Mesenchymal stem cell (in vitro differentiated cells and primary cell): ENCODE measurements around the gene SSU72.
A peak's percentile ranks its signal among the peaks of the same experiment; 100 is the strongest.

Source experiments
- DNase-seq: peaks from one replicate; pipeline ENCODE4 v3.0.0-alpha.2; 2013
- H2AFZ ChIP-seq: one replicate; pipeline ENCODE4 v1.6.1; 2013; ENCODE audit warnings: low read depth, mild to moderate bottlenecking, control low read depth, inconsistent platforms, low read length, moderate library complexity
- H2AK5ac ChIP-seq: 2 replicates; pipeline ENCODE4 v1.6.1; 2013; ENCODE audit warnings: low read length, moderate library complexity, mild to moderate bottlenecking, inconsistent platforms; ENCODE audit not compliant: severe bottlenecking
- H2BK120ac ChIP-seq: one replicate; pipeline ENCODE4 v1.6.1; 2013; ENCODE audit warnings: low read depth, mild to moderate bottlenecking, inconsistent platforms, low read length, moderate library complexity
- H2BK12ac ChIP-seq, 2 experiments: one replicate each; pipeline ENCODE4 v1.6.1; 2013; ENCODE audit warnings: inconsistent platforms in 2 of 2, low read length in 2 of 2, mild to moderate bottlenecking in 2 of 2, moderate library complexity in 2 of 2, control low read depth in 1 of 2
- H2BK15ac ChIP-seq: one replicate; pipeline ENCODE4 v1.6.1; 2013; ENCODE audit warnings: mild to moderate bottlenecking, low read depth, inconsistent platforms; ENCODE audit not compliant: poor library complexity, severe bottlenecking
- H2BK5ac ChIP-seq: 2 replicates; pipeline ENCODE4 v1.6.1; 2013; ENCODE audit warnings: low read depth, mild to moderate bottlenecking, low read length, control low read depth, inconsistent platforms; ENCODE audit not compliant: poor library complexity, severe bottlenecking
- H3K14ac ChIP-seq, 2 experiments: one replicate each; pipeline ENCODE4 v1.6.1; 2013; ENCODE audit warnings: inconsistent platforms in 2 of 2, low read length in 2 of 2, control low read depth in 1 of 2, mild to moderate bottlenecking in 1 of 2, moderate library complexity in 1 of 2
- H3K18ac ChIP-seq, 2 experiments: one replicate each; pipeline ENCODE4 v1.6.1; 2013; ENCODE audit warnings: inconsistent platforms in 2 of 2, low read length in 2 of 2, control low read depth in 1 of 2, low read depth in 1 of 2, mild to moderate bottlenecking in 1 of 2
- H3K23ac ChIP-seq, 2 experiments: one replicate each; pipeline ENCODE4 v1.6.1; 2013; ENCODE audit warnings: inconsistent platforms in 2 of 2, low read length in 2 of 2, mild to moderate bottlenecking in 2 of 2, moderate library complexity in 2 of 2, control low read depth in 1 of 2
- H3K27ac ChIP-seq: 2 replicates; pipeline ENCODE4 v1.5.1; 2013; ENCODE audit warnings: mild to moderate bottlenecking, moderate library complexity, low read length, control low read depth, inconsistent platforms; ENCODE audit not compliant: poor library complexity, severe bottlenecking
- H3K27me3 ChIP-seq, 2 experiments: 2 replicates each; pipeline versions ENCODE4 v1.6.1 to v1.7.0; 2013; ENCODE audit warnings: low read length in 2 of 2, mild to moderate bottlenecking in 2 of 2, moderate library complexity in 2 of 2, control low read depth in 1 of 2, inconsistent platforms in 1 of 2; ENCODE audit not compliant: control insufficient read depth in 1 of 2, insufficient read depth in 1 of 2
- H3K36me3 ChIP-seq, 2 experiments: 2 replicates each; pipeline versions ENCODE4 v1.6.1 to v1.7.0; 2013; ENCODE audit warnings: low read length in 2 of 2, control low read depth in 1 of 2, inconsistent platforms in 1 of 2, low read depth in 1 of 2, mild to moderate bottlenecking in 1 of 2; ENCODE audit not compliant: insufficient read depth in 2 of 2, control insufficient read depth in 1 of 2
- H3K4ac ChIP-seq, 2 experiments: one replicate each; pipeline ENCODE4 v1.6.1; 2013; ENCODE audit warnings: inconsistent platforms in 2 of 2, low read length in 2 of 2, mild to moderate bottlenecking in 2 of 2, moderate library complexity in 2 of 2, control low read depth in 1 of 2, low read depth in 1 of 2
- H3K4me1 ChIP-seq: 2 replicates; pipeline ENCODE4 v1.6.1; 2013; ENCODE audit warnings: low read depth, low read length, control low read depth; ENCODE audit not compliant: control insufficient read depth, insufficient read depth
- H3K4me2 ChIP-seq: 2 replicates; pipeline ENCODE4 v1.6.1; 2013; ENCODE audit warnings: low read length, mild to moderate bottlenecking, inconsistent platforms; ENCODE audit not compliant: poor library complexity, severe bottlenecking
- H3K4me3 ChIP-seq, 2 experiments: 2 replicates each; pipeline versions ENCODE4 v1.5.1 to v1.7.0; 2013; ENCODE audit warnings: low read length in 2 of 2, mild to moderate bottlenecking in 2 of 2, control low read depth in 1 of 2, low read depth in 1 of 2; ENCODE audit not compliant: insufficient read depth in 1 of 2
- H3K79me1 ChIP-seq: replicated peaks from 2 replicates; pipeline ENCODE4 v1.6.1; 2013; ENCODE audit warnings: mild to moderate bottlenecking, control low read depth, low read length, inconsistent platforms; ENCODE audit not compliant: poor library complexity, severe bottlenecking
- H3K9ac ChIP-seq: 2 replicates; pipeline ENCODE4 v1.7.0; 2013; ENCODE audit warnings: mild to moderate bottlenecking, low read length, moderate library complexity
- H3K9me3 ChIP-seq: 2 replicates; pipeline ENCODE4 v1.7.0; 2013; ENCODE audit warnings: mild to moderate bottlenecking, low read length; ENCODE audit not compliant: control insufficient read depth
- H4K8ac ChIP-seq: one replicate; pipeline ENCODE4 v1.6.1; 2013; ENCODE audit warnings: inconsistent platforms, mild to moderate bottlenecking, low read length, moderate library complexity
- H4K91ac ChIP-seq: one replicate; pipeline ENCODE4 v1.6.1; 2013; ENCODE audit warnings: mild to moderate bottlenecking, low read length, inconsistent platforms
- WGBS: methylation state at CpG from one replicate; pipeline ENCODE4 v1.1.7; 2013; ENCODE audit warnings: mixed read lengths; 5-methylcytosine and 5-hydroxymethylcytosine counted together

Gene SSU72

GRCh38 chr1:1554926-1555915, 19.4 kb downstream of the SSU72 start:
- H3K79me1 ChIP-seq = peaks cover 41% of the 10 kb centered on the region
- no peak overlapping the region for H2BK12ac ChIP-seq
- H3K18ac ChIP-seq = no peak overlapping the region
- H3K27me3 ChIP-seq = no peaks in the 10 kb centered on the region
- H3K23ac ChIP-seq = no peak overlapping the region
- no peak overlapping the region for H3K4me3 ChIP-seq
- no peak overlapping the region for H3K4me2 ChIP-seq
- peak overlapping the region in 1 of 2 experiments; percentile 10 for H3K4ac ChIP-seq
- peaks cover 37% of the 10 kb centered on the region for H3K4me1 ChIP-seq
- no peak overlapping the region for H3K27ac ChIP-seq
- no peak overlapping the region for H2AK5ac ChIP-seq
- H4K91ac ChIP-seq = peak overlapping the region; percentile 6
- H2BK5ac ChIP-seq = no peak overlapping the region
- H3K9me3 ChIP-seq = no peaks in the 10 kb centered on the region
- peak overlapping the region; percentile 20 for H3K9ac ChIP-seq
- peaks cover 25 to 55% of the 10 kb centered on the region in 2 experiments for H3K36me3 ChIP-seq
- DNase-seq = peak; percentile 90
- no peak overlapping the region for H2BK15ac ChIP-seq
- WGBS = 71% methylated on average over 31 of the region's 31 CpGs
- H4K8ac ChIP-seq = peak overlapping the region; percentile 48
- H3K14ac ChIP-seq = no peak overlapping the region
- no peak overlapping the region for H2BK120ac ChIP-seq
- H2AFZ ChIP-seq = no peak overlapping the region

GRCh38 chr1:1554550-1554925, 20.1 kb downstream of the SSU72 start:
- peak overlapping the region in 1 of 2 experiments; percentile 58 for H3K18ac ChIP-seq

GRCh38 chr1:1553821-1554494, 20.7 kb downstream of the SSU72 start:
- peak overlapping the region; percentile 67 for H4K8ac ChIP-seq
- H3K9me3 ChIP-seq = no peaks in the 10 kb centered on the region
- H2BK15ac ChIP-seq = no peak overlapping the region
- H2AFZ ChIP-seq = no peak overlapping the region
- H3K27me3 ChIP-seq = no peaks in the 10 kb centered on the region
- no peak overlapping the region for H2AK5ac ChIP-seq
- H2BK12ac ChIP-seq = no peak overlapping the region
- no peak overlapping the region for H3K23ac ChIP-seq
- H3K36me3 ChIP-seq = peaks cover 16 to 44% of the 10 kb centered on the region in 2 experiments
- no peak overlapping the region for H3K27ac ChIP-seq
- no peak overlapping the region for H3K4me3 ChIP-seq
- no peak overlapping the region for H2BK120ac ChIP-seq
- no peak overlapping the region for H3K14ac ChIP-seq
- no peak overlapping the region for H2BK5ac ChIP-seq
- 91% methylated on average over 32 of the region's 35 CpGs for WGBS
- no peak overlapping the region for H3K18ac ChIP-seq
- H4K91ac ChIP-seq = no peak overlapping the region
- peaks cover 37% of the 10 kb centered on the region for H3K4me1 ChIP-seq
- H3K4me2 ChIP-seq = no peak overlapping the region
- peak overlapping the region; percentile 5 for H3K9ac ChIP-seq
- peaks cover 38% of the 10 kb centered on the region for H3K79me1 ChIP-seq
- no peak overlapping the region for H3K4ac ChIP-seq
- no peak for DNase-seq

More at GRCh38 chr1:1554550-1554925, 20.1 kb downstream of the SSU72 start:
- Histone ChIP-seq H3K4me2 (no peak overlapping the region), H3K9me3 (no peaks in the 10 kb centered on the region), H3K4me1 (peaks cover 37% of the 10 kb centered on the region), H4K8ac (peak overlapping the region; percentile 88), H2AK5ac (no peak overlapping the region), H2BK15ac (no peak overlapping the region), H4K91ac (peak overlapping the region; percentile 34), H2BK5ac (no peak overlapping the region), H3K79me1 (peaks cover 38% of the 10 kb centered on the region), H3K4me3 (no peak overlapping the region), H3K27ac (no peak overlapping the region), H3K9ac (peak overlapping the region; percentile 5), H3K27me3 (no peaks in the 10 kb centered on the region), H2BK12ac (peak overlapping the region in 1 of 2 experiments; percentile 47), H3K4ac (no peak overlapping the region), H2AFZ (no peak overlapping the region), H3K23ac (no peak overlapping the region), H2BK120ac (no peak overlapping the region), H3K14ac (no peak overlapping the region), H3K36me3 (peaks cover 18 to 49% of the 10 kb centered on the region in 2 experiments)
- no peak for DNase-seq
- WGBS = 87% methylated on average over 13 of the region's 13 CpGs

- no peaks in the 10 kb centered on the region for H3K9me3 ChIP-seq
- peak overlapping the region; percentile 29 for H3K4me2 ChIP-seq
- 92% methylated on average over 10 of the region's 10 CpGs for WGBS
- peak overlapping the region; percentile 64 for H3K9ac ChIP-seq
- H3K4me3 ChIP-seq = no peak overlapping the region
- H2BK5ac ChIP-seq = no peak overlapping the region
- H2BK15ac ChIP-seq = no peak overlapping the region
- H2BK120ac ChIP-seq = no peak overlapping the region
- DNase-seq = no peak
- peaks cover 37% of the 10 kb centered on the region for H3K4me1 ChIP-seq
- H3K27me3 ChIP-seq = no peaks in the 10 kb centered on the region
- no peak overlapping the region for H2BK12ac ChIP-seq
- H3K23ac ChIP-seq = peak overlapping the region in 1 of 2 experiments; percentile 51
- H4K8ac ChIP-seq = peak overlapping the region; percentile 7
- H2AK5ac ChIP-seq = peak overlapping the region; percentile 27
- H3K36me3 ChIP-seq = peaks cover 10 to 51% of the 10 kb centered on the region in 2 experiments
- no peak overlapping the region for H4K91ac ChIP-seq
- no peak overlapping the region for H3K14ac ChIP-seq
- no peak overlapping the region for H3K27ac ChIP-seq
- no peak overlapping the region for H3K4ac ChIP-seq
- no peak overlapping the region for H2AFZ ChIP-seq
- peaks cover 39% of the 10 kb centered on the region for H3K79me1 ChIP-seq
- no peak overlapping the region for H3K18ac ChIP-seq
Observed at GRCh38 chr1:1552263-1552639, 22.4 kb downstream of the SSU72 start.
